HT1080 (cell line): ENCODE measurements around the gene MAP3K6. TPM values are rescaled to one million over a fixed set of nuclear protein-coding genes. Genes with fewer than 3 reads are reported as not detected.

Experiments used
- small RNA-seq: library from RNA; depleted of rRNA; stranded (forward); fragments of <200 nt; gene quantifications from one replicate; pipeline ENCODE3, GENCODE V24; 2014
- total RNA-seq: library from RNA; depleted of rRNA; stranded (reverse); fragments of >200 nt; shearing (Covaris generic); gene quantifications from 2 replicates; pipeline ENCODE4 v1.2.3, GENCODE V29; 2014; rRNA removed

Gene MAP3K6
- total RNA-seq, 1 experiment from 2014 or later = 7.9 TPM

Small RNA genes within 50 kb of the gene (small RNA-seq; reads per million reads assigned to genes)
- not detected for gene RNU6-48P

Other genes with a start within 250 kb of the MAP3K6 start
- 11.3 and 13.1 TPM in 2 replicates for gene SLC9A1, start 211.8 kb downstream of the MAP3K6 start, total RNA-seq
- 6.3 and 9.1 TPM in 2 replicates for gene WDTC1, start 132.3 kb downstream of the MAP3K6 start, total RNA-seq
- 61.1 and 75.0 TPM in 2 replicates for gene TMEM222, start 44.8 kb downstream of the MAP3K6 start, total RNA-seq
- gene SYTL1, start 24.9 kb downstream of the MAP3K6 start, total RNA-seq = 4.1 and 4.7 TPM in 2 replicates
- gene FCN3, start 7.9 kb upstream of the MAP3K6 start, total RNA-seq = not detected in 2 replicates
- gene CD164L2, start 16.4 kb upstream of the MAP3K6 start, total RNA-seq = not detected in 2 replicates
- gene GPR3, start 25.7 kb upstream of the MAP3K6 start, total RNA-seq = 2.7 and 2.8 TPM in 2 replicates
- gene WASF2, start 123.2 kb upstream of the MAP3K6 start, total RNA-seq = 12.5 and 18.2 TPM in 2 replicates
- gene AHDC1, start 237.2 kb upstream of the MAP3K6 start, total RNA-seq = 9.4 and 10.3 TPM in 2 replicates